ENCODE results near the gene RICTOR.

GRCh38 chr5:38889424-38889823, 184.8 kb downstream of the RICTOR start:
- TF ChIP-seq, protein P1, sequence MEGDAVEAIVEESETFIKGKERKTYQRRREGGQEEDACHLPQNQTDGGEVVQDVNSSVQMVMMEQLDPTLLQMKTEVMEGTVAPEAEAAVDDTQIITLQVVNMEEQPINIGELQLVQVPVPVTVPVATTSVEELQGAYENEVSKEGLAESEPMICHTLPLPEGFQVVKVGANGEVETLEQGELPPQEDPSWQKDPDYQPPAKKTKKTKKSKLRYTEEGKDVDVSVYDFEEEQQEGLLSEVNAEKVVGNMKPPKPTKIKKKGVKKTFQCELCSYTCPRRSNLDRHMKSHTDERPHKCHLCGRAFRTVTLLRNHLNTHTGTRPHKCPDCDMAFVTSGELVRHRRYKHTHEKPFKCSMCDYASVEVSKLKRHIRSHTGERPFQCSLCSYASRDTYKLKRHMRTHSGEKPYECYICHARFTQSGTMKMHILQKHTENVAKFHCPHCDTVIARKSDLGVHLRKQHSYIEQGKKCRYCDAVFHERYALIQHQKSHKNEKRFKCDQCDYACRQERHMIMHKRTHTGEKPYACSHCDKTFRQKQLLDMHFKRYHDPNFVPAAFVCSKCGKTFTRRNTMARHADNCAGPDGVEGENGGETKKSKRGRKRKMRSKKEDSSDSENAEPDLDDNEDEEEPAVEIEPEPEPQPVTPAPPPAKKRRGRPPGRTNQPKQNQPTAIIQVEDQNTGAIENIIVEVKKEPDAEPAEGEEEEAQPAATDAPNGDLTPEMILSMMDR (IDR thresholded peaks at IDR 0.05): no peak
- TF ChIP-seq POLR2A (IDR thresholded peaks at IDR 0.05): no peak
